HG03442 (cell line): ENCODE measurements around the gene CDK6.
"Not testable (repeated sequence)": the region's sequence is repeated elsewhere in the genome, so short reads cannot be mapped to it uniquely, and the experiment has no call there.

ENCODE experiments used
- ATAC-seq: cut with Tn5 transposase; IDR thresholded peaks from one replicate; pipeline ENCODE4 v1.9.1; 2021; ENCODE audit warnings: mild to moderate bottlenecking, moderate library complexity; ENCODE audit not compliant: unreplicated experiment

The CDK6 gene

GRCh38 chr7:92763636-92764423 is 72.5 kb downstream of the CDK6 start:
- ATAC-seq = no peak

GRCh38 chr7:92762851-92763250 is 73.5 kb downstream of the CDK6 start:
- ATAC-seq = no peak

- ATAC-seq = no peak
Observed at GRCh38 chr7:92761391-92762097, 74.8 kb downstream of the CDK6 start.

- ATAC-seq = no peak
Observed at GRCh38 chr7:92758796-92759431, 77.5 kb downstream of the CDK6 start.

- not testable (repeated sequence) for ATAC-seq
Observed at GRCh38 chr7:92757311-92757910, 79.0 kb downstream of the CDK6 start.

- no peak for ATAC-seq
Observed at GRCh38 chr7:92755680-92756079, 80.7 kb downstream of the CDK6 start.

- ATAC-seq = no peak
Observed at GRCh38 chr7:92754919-92755581, 81.3 kb downstream of the CDK6 start.

GRCh38 chr7:92753614-92754013 is 82.8 kb downstream of the CDK6 start:
- no peak for ATAC-seq

- no peak for ATAC-seq
Observed at GRCh38 chr7:92751902-92752901, 84.2 kb downstream of the CDK6 start.

- no peak for ATAC-seq
Observed at GRCh38 chr7:92750946-92751345, 85.4 kb downstream of the CDK6 start.

- ATAC-seq = no peak
Observed at GRCh38 chr7:92750447-92750839, 85.9 kb downstream of the CDK6 start.

GRCh38 chr7:92749832-92750446 is 86.4 kb downstream of the CDK6 start:
- no peak for ATAC-seq

GRCh38 chr7:92749327-92749755 is 87.0 kb downstream of the CDK6 start:
- no peak for ATAC-seq

GRCh38 chr7:92748495-92748894 is 87.9 kb downstream of the CDK6 start:
- ATAC-seq = no peak

GRCh38 chr7:92747041-92747835 is 89.1 kb downstream of the CDK6 start:
- ATAC-seq = no peak

- ATAC-seq = no peak
Observed at GRCh38 chr7:92745241-92745640, 91.1 kb downstream of the CDK6 start.

- ATAC-seq = not testable (repeated sequence)
Observed at GRCh38 chr7:92744180-92744579, 92.2 kb downstream of the CDK6 start.

- ATAC-seq = no peak
Observed at GRCh38 chr7:92742186-92742585, 94.2 kb downstream of the CDK6 start.
